H1 (cell line): Measurements from ENCODE around the gene ZPR1. TPM values are rescaled to one million over a fixed set of nuclear protein-coding genes. Genes with fewer than 3 reads are reported as not detected.

Experiments
- CTCF ChIA-PET: fragments of 300-600 bp; sonication (Branson Sonifier 250); formaldehyde crosslinking; loops from one replicate; lab custom pipeline; 2021; ENCODE audit not compliant: partially characterized antibody; lab: Charles Lee
- POLR2A ChIA-PET: fragments of 300-600 bp; sonication (Branson Sonifier 250); formaldehyde crosslinking; loops from one replicate; lab custom pipeline; 2021; ENCODE audit warnings: inconsistent platforms; ENCODE audit not compliant: partially characterized antibody; lab: Charles Lee
- DNase-seq, 2 experiments: peaks; one replicate each; pipeline versions ENCODE4 v3.0.0 to v3.0.0-alpha.2; 2010 to 2022; ENCODE audit warnings: low spot score in 2 of 2, low read depth in 1 of 2, mixed read lengths in 1 of 2
- FAIRE-seq: peaks from 2 replicates; lab custom pipeline; 2011; peaks lifted over from hg19 to GRCh38; lab: Jason Lieb, UNC
- H2AFZ ChIP-seq: 2 replicates; pipeline ENCODE4 v1.8.1; 2012; ENCODE audit warnings: low read length, inconsistent platforms
- H2AK5ac ChIP-seq: 2 replicates; pipeline ENCODE4 v1.6.1; 2013; ENCODE audit warnings: low read depth, low read length
- H2BK120ac ChIP-seq: replicated peaks from 2 replicates; pipeline ENCODE3; 2013; ENCODE audit warnings: low read depth, low read length, inconsistent platforms
- H2BK12ac ChIP-seq: 2 replicates; pipeline ENCODE4 v1.6.1; 2013; ENCODE audit warnings: low read depth, low read length
- H2BK15ac ChIP-seq: 2 replicates; pipeline ENCODE4 v1.6.1; 2013; ENCODE audit warnings: low read length
- H2BK20ac ChIP-seq: 2 replicates; pipeline ENCODE4 v1.6.1; 2013; ENCODE audit warnings: low read length
- H2BK5ac ChIP-seq: 2 replicates; pipeline ENCODE4 v1.6.1; 2013; ENCODE audit warnings: low read depth, low read length
- H3K14ac ChIP-seq: 2 replicates; pipeline ENCODE4 v1.6.1; 2013; ENCODE audit warnings: inconsistent platforms; ENCODE audit not compliant: insufficient read length
- H3K18ac ChIP-seq: 2 replicates; pipeline ENCODE4 v1.6.1; 2013; ENCODE audit warnings: low read length; ENCODE audit errors: extremely low read depth
- H3K23ac ChIP-seq: 2 replicates; pipeline ENCODE4 v1.6.1; 2013; ENCODE audit warnings: inconsistent platforms; ENCODE audit not compliant: insufficient read length
- H3K23me2 ChIP-seq: 2 replicates; pipeline ENCODE4 v1.6.1; 2013; ENCODE audit warnings: low read depth, low read length
- H3K27ac ChIP-seq: 2 replicates; pipeline ENCODE4 v1.6.1; 2011; ENCODE audit warnings: low read depth, low read length, inconsistent platforms
- H3K27me3 ChIP-seq, 4 experiments: replicated peaks in 1 of 4; 1 replicate in 1 of 4; 2 replicates in 3 of 4; pipeline versions ENCODE4 v1.6.1 to v1.8.1; 2011 to 2013; ENCODE audit warnings: low read length in 3 of 4, mild to moderate bottlenecking in 3 of 4, inconsistent platforms in 2 of 4, mixed read lengths in 2 of 4, moderate library complexity in 1 of 4; ENCODE audit not compliant: control insufficient read depth in 3 of 4, insufficient read depth in 3 of 4; ENCODE audit errors: extremely low read depth in 1 of 4
- H3K36me3 ChIP-seq, 4 experiments: 2 replicates each; pipeline versions ENCODE4 v1.6.1 to v1.8.1; 2011 to 2013; ENCODE audit warnings: mild to moderate bottlenecking in 4 of 4, low read length in 3 of 4, moderate library complexity in 2 of 4, control low read depth in 1 of 4, inconsistent platforms in 1 of 4; ENCODE audit not compliant: insufficient read depth in 4 of 4, control insufficient read depth in 2 of 4
- H3K4ac ChIP-seq: replicated peaks from 2 replicates; pipeline ENCODE3; 2013; ENCODE audit warnings: low read length, low read depth, mixed read lengths, inconsistent platforms; ENCODE audit not compliant: insufficient read length
- H3K4me1 ChIP-seq, 4 experiments: replicated peaks in 1 of 4; 1 replicate in 1 of 4; 2 replicates in 3 of 4; pipeline versions ENCODE4 v1.6.1 to v1.8.1; 2011 to 2013; ENCODE audit warnings: low read length in 3 of 4, inconsistent platforms in 2 of 4, mixed read lengths in 1 of 4; ENCODE audit not compliant: insufficient read depth in 4 of 4, control insufficient read depth in 3 of 4
- H3K4me2 ChIP-seq, 2 experiments: 2 replicates each; pipeline versions ENCODE4 v1.6.1 to v1.8.1; 2011 to 2013; ENCODE audit warnings: low read depth in 2 of 2, low read length in 2 of 2, control low read depth in 1 of 2, inconsistent platforms in 1 of 2, mild to moderate bottlenecking in 1 of 2; ENCODE audit not compliant: insufficient read depth in 1 of 2
- H3K4me3 ChIP-seq, 4 experiments: fragments of 200-600, 300-600 bp in 1 of 4; sonication (generic), shearing (Covaris generic), sonication (Bioruptor Twin) in 1 of 4; 2 replicates each; pipeline versions ENCODE4 v1.5.1 to v1.8.1; 2011 to 2016; ENCODE audit warnings: low read length in 4 of 4, low read depth in 3 of 4, control low read depth in 2 of 4, inconsistent platforms in 2 of 4, mild to moderate bottlenecking in 2 of 4, mixed read lengths in 1 of 4, moderate library complexity in 1 of 4; ENCODE audit not compliant: insufficient read depth in 2 of 4; ENCODE audit errors: extremely low read depth in 1 of 4
- H3K56ac ChIP-seq: replicated peaks from 2 replicates; pipeline ENCODE3; 2013; ENCODE audit warnings: low read depth, mild to moderate bottlenecking, mixed read lengths, low read length, inconsistent platforms; ENCODE audit not compliant: insufficient read length
- H3K79me1 ChIP-seq: 2 replicates; pipeline ENCODE4 v1.6.1; 2013; ENCODE audit warnings: low read depth, low read length, control low read depth
- H3K79me2 ChIP-seq, 2 experiments: 2 replicates each; pipeline versions ENCODE4 v1.6.1 to v1.8.1; 2012 to 2013; ENCODE audit warnings: low read length in 2 of 2, mild to moderate bottlenecking in 2 of 2, inconsistent platforms in 1 of 2; ENCODE audit not compliant: insufficient read depth in 2 of 2, control insufficient read depth in 1 of 2
- H3K9ac ChIP-seq, 4 experiments: replicated peaks in 1 of 4; 1 replicate in 1 of 4; 2 replicates in 3 of 4; pipeline versions ENCODE4 v1.6.1 to v1.8.1; 2011 to 2013; ENCODE audit warnings: low read depth in 3 of 4, low read length in 3 of 4, control low read depth in 2 of 4, mild to moderate bottlenecking in 2 of 4, moderate library complexity in 2 of 4, inconsistent platforms in 1 of 4; ENCODE audit errors: extremely low read depth in 1 of 4
- H3K9me3 ChIP-seq, 2 experiments: 2 replicates each; pipeline versions ENCODE4 v1.6.1 to v1.8.1; 2012 to 2013; ENCODE audit warnings: mild to moderate bottlenecking in 2 of 2, moderate library complexity in 2 of 2, control low read depth in 1 of 2, inconsistent platforms in 1 of 2, low read depth in 1 of 2, low read length in 1 of 2, mixed read lengths in 1 of 2; ENCODE audit not compliant: insufficient read depth in 2 of 2
- H4K20me1 ChIP-seq, 2 experiments: replicated peaks in 1 of 2; 2 replicates each; pipeline versions ENCODE3 to v1.8.1; 2011 to 2013; ENCODE audit warnings: inconsistent platforms in 2 of 2, low read length in 2 of 2, mild to moderate bottlenecking in 1 of 2; ENCODE audit not compliant: insufficient read depth in 2 of 2, control insufficient read depth in 1 of 2
- H4K5ac ChIP-seq: 2 replicates; pipeline ENCODE4 v1.6.1; 2013; ENCODE audit warnings: low read length, low read depth, mixed read lengths, inconsistent platforms; ENCODE audit not compliant: insufficient read length
- H4K8ac ChIP-seq: 2 replicates; pipeline ENCODE4 v1.8.0; 2013; ENCODE audit warnings: mild to moderate bottlenecking, moderate library complexity, low read length, inconsistent platforms; ENCODE audit not compliant: insufficient read depth; ENCODE audit errors: extremely low read depth
- H4K91ac ChIP-seq: replicated peaks from 2 replicates; pipeline ENCODE3; 2013; ENCODE audit warnings: low read length, mixed read lengths, inconsistent platforms; ENCODE audit not compliant: insufficient read length
- TBP ChIP-seq: IDR thresholded peaks from 2 replicates; pipeline ENCODE4 v1.6.1; 2011; ENCODE audit warnings: low read depth, low read length, improper control_type of control experiment
- WGBS, 2 experiments: shearing (Covaris generic) in 1 of 2; methylation state at CpG; one replicate each; pipeline versions ENCODE4 v1.1.6 to v1.1.7; 2013 to 2015; ENCODE audit warnings: low lambda C conversion rate in 2 of 2, mixed read lengths in 2 of 2, inconsistent platforms in 1 of 2, low coverage in 1 of 2, missing lambda C conversion rate in 1 of 2; ENCODE audit not compliant: insufficient replicate concordance in 2 of 2, insufficient coverage in 1 of 2, insufficient read length in 1 of 2; ENCODE audit errors: extremely low coverage in 1 of 2, missing lambda C conversion rate in 1 of 2; 5-methylcytosine and 5-hydroxymethylcytosine counted together
- polyA plus RNA-seq, 7 experiments: library from polyadenylated mRNA; depleted of rRNA in 3 of 7; stranded (reverse) in 5 of 7; unstranded in 2 of 7; fragments of >200 nt in 5 of 7; fragments of 200-250 nt in 2 of 7; gene quantifications; 1 replicate in 5 of 7; 2 replicates in 1 of 7; 4 replicates in 1 of 7; pipeline versions ENCODE4 v1.2.1 to v1.2.3, GENCODE V29; 2011 to 2013; ENCODE audit warnings: missing spikeins in 2 of 7, mixed read lengths in 2 of 7
- total RNA-seq: library from RNA; stranded (reverse); fragmentation: NEBNext Ultra II Directional; extraction: Animal tissue kit (Norgen Biotek cat#: 25700); gene quantifications from 2 replicates; pipeline ENCODE4 v1.2.1, GENCODE V29; 2021

ZPR1 gene
- total and polyA plus RNA-seq, 2 of the 8 experiments (the other 6 are each of a cell fraction or from before 2014, with no cell fraction given): 36.7 to 70.5 TPM

- H3K9me3 ChIP-seq: no peaks in the 10 kb centered on the region
- no peak overlapping the region for H2BK12ac ChIP-seq
- H2AK5ac ChIP-seq: no peak overlapping the region
- POLR2A ChIA-PET: no interaction called here
- H3K4me2 ChIP-seq: no peak overlapping the region
- H3K4ac ChIP-seq: no peak overlapping the region
- no peak overlapping the region for H2BK5ac ChIP-seq
- H3K9ac ChIP-seq: no peak overlapping the region
- H2BK120ac ChIP-seq: no peak overlapping the region
- no peaks in the 10 kb centered on the region for H3K23me2 ChIP-seq
- no peaks in the 10 kb centered on the region for H3K36me3 ChIP-seq
- FAIRE-seq: no peak
- no peak overlapping the region for H2BK20ac ChIP-seq
- H2AFZ ChIP-seq: no peak overlapping the region
- H4K91ac ChIP-seq: no peak overlapping the region
- no peaks in the 10 kb centered on the region for H3K79me1 ChIP-seq
- H3K14ac ChIP-seq: no peak overlapping the region
- H3K56ac ChIP-seq: no peak overlapping the region
- no peak overlapping the region for H3K23ac ChIP-seq
- DNase-seq: no peak
- no peak for TF ChIP-seq TBP
- H3K27ac ChIP-seq: no peak overlapping the region
- CTCF ChIA-PET: interaction anchor here (1.0 to 6.9 kb wide), 4 partner anchors 10 to 71 kb away, joined by 3 to 60 read pairs (median 30); partner anchors contain the start of genes APOA1, APOA5 and ZPR1
- no peaks in the 10 kb centered on the region for H3K79me2 ChIP-seq
- no peaks in the 10 kb centered on the region for H3K27me3 ChIP-seq
- no peak overlapping the region for H3K18ac ChIP-seq
- no peak overlapping the region for H4K5ac ChIP-seq
- H2BK15ac ChIP-seq: no peak overlapping the region
- no peak overlapping the region for H4K8ac ChIP-seq
- WGBS, 2 experiments: 79% methylated on average over 5 of the region's 5 CpGs; no CpG with 5 or more reads in 1 of the 2 experiments
- H3K4me3 ChIP-seq: no peak overlapping the region
- H4K20me1 ChIP-seq: no peaks in the 10 kb centered on the region
- no peaks in the 10 kb centered on the region for H3K4me1 ChIP-seq
Observed at GRCh38 chr11:116825434-116825833, 37.6 kb upstream of the ZPR1 start.
